GM12875 (cell line): ENCODE measurements around the gene GNG4.

Experiments
- H3K4me3 ChIP-seq: one replicate; pipeline ENCODE4 v1.5.1; 2011; ENCODE audit warnings: low read depth, low read length, control low read depth
- TF ChIP-seq, protein P1 (sequence below): IDR thresholded peaks from 2 replicates; pipeline ENCODE4 v1.5.1; 2011; ENCODE audit warnings: low read depth, mild to moderate bottlenecking, control low read depth, inconsistent platforms, low read length, moderate library complexity, borderline replicate concordance; ENCODE audit not compliant: insufficient read depth

Gene GNG4

DNA sequence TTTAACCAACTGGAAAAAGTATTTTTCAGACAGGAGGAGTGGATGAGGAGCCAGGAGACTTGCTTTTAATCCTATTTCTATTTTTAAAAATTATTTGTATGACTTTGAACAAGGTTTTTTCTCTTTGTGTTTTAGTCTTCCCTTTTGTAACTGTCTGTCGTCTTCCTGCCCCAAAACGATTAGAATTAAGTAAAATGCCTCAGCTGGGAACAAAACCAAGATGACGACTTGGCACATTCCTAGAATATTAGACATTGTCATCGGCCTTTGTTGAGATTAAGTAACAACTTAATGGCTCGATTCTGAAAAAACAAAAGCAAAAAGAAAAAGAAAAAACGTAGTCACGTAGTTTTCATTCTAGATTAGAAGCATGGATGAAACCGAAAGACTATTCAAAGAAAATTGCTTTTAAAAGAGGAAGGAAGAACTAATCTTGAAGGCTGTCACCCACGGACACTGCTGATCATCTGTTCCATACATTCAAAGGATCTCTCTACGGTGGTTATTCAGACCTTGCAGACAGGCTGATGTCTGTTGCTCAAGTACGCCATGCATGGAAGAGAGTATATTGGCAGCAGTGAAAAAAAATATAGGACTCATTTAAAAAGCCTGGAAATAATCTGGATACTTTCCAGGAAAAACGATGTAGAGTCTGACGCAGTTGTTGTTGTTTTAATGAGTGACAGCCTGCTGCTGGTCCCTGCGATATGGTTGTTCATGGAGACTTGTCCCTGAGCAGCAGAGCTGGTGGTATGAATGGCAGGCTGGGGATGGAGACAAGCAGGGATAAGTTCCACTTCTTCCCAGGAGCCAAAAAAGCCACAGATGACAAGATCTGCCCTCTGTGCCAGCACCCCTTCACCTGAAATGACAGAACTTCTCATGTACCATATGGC, 16.8 kb downstream of the GNG4 start:
- no peak overlapping the region for H3K4me3 ChIP-seq
- TF ChIP-seq, protein P1, sequence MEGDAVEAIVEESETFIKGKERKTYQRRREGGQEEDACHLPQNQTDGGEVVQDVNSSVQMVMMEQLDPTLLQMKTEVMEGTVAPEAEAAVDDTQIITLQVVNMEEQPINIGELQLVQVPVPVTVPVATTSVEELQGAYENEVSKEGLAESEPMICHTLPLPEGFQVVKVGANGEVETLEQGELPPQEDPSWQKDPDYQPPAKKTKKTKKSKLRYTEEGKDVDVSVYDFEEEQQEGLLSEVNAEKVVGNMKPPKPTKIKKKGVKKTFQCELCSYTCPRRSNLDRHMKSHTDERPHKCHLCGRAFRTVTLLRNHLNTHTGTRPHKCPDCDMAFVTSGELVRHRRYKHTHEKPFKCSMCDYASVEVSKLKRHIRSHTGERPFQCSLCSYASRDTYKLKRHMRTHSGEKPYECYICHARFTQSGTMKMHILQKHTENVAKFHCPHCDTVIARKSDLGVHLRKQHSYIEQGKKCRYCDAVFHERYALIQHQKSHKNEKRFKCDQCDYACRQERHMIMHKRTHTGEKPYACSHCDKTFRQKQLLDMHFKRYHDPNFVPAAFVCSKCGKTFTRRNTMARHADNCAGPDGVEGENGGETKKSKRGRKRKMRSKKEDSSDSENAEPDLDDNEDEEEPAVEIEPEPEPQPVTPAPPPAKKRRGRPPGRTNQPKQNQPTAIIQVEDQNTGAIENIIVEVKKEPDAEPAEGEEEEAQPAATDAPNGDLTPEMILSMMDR: no peak

DNA sequence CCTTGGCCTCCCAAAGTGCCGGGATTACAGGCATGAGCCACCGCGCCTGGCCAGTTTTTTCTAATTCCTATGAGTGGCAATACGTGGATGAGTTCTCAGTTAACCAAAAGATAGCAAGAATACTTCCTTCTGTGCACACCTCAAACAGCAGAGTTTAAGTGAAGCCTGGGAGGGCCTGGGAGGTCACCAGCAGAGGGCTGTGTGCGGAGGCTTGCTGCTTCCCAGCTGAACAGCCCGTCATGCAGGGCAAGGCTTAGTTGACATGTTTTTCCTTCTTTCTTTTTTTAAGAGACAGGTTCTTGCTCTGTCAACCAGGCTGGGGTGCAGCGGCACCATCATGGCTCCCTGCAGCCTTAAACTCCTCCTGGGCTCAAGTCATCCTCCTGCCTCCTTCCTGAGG, 17.8 kb downstream of the GNG4 start:
- H3K4me3 ChIP-seq: no peak overlapping the region
- TF ChIP-seq, protein P1: no peak

DNA sequence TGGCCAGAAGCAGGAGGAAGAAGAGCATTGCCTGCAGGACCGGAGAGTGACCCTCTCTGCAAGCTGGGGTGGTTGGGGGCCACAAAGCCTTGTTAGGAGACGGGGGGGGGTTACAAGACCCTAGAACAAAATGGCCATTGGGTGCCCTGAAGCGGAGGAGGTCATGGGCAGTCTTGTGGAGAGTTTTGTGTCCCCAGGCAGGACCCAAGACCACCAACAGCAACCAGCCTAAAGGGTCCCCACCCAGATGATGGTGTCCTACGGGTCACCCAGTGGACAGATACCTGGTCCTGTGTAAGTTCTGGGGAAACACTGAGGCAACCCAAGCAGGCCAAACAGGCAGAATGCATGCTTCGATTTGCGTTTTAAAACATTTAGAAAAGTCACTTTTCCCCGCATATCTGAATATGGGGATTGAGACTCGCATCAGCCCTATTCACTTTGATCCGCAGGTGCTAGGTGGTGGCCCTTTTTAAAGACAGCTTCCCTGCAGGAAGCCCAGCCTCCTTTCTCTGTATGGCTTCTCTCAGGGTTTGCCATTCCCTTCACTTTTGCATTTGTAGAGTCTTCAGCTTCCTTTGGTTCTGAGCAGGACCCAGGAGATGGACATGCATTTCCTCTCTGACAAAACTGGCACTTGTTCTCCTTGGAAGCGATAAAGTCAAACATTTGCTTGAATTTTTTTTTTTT, 21.1 kb downstream of the GNG4 start:
- TF ChIP-seq, protein P1: no peak
- no peak overlapping the region for H3K4me3 ChIP-seq

DNA sequence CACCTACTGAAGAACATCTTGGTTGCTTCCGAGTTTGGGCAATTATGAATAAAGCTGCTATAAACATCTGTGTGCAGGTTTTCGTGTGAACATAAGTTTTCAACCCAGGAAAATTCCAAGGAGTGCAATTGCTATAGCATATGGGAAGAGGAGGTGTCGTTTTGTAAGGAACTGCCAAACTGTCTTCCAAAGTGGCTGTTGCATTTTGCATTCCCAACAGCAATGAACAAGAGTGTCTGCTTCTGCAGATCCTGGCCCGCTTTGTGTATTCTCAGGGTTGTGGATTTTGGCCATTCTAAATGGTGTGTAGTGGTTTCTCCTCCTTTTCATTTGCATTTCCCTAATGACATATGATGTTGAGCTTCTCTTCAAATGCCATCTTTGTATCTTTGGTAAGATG, 23.8 kb downstream of the GNG4 start:
- TF ChIP-seq, protein P1: no peak
- no peak overlapping the region for H3K4me3 ChIP-seq

DNA sequence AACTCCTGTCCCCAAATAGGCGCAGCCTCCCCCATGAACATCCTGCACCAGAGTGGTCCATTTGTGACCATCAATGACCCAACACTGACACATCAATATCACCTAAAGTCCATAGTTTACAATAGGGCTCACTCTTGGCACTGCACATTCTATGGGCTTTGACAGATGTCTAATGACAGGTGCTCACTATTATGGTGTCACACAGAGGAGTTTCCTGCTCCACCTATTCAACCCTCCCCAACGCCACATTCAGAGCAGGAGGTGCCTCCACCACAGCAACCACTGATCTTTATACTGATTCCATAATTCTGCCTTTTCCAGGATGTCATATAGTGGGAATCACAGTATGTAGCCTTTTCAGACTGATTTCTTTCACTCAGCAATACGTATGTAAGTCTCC, 24.2 kb downstream of the GNG4 start:
- no peak overlapping the region for H3K4me3 ChIP-seq
- TF ChIP-seq, protein P1: no peak

DNA sequence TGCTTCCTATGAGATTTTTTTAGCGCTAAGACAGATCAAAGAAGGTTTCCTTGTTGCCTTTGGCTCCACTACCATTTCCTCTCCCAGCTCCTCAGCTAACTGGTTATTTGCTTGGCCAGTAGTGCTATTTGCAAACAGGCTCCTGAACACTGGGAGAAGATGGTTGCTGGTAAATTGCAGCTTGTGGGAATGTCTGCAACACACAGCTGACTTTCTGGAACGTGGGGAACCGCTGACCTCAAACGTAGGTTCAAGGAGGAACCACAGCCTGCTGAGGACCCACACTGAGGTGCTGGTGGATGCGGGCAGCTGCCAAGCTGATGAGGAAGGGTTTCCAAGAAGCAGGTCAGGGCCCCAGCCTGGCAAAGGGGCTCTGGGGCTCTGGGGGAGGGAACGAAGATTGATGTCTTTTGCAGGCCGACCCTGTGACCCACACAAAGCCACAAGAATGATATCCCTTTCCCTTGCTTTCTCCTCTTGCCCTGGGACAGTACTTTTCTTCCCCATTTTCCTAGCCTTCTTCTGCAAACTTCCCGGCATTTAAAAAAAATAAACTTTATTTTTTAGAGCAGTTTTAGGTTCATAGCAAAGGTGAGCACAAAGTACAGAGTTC, 24.8 kb downstream of the GNG4 start:
- TF ChIP-seq, protein P1: no peak
- no peak overlapping the region for H3K4me3 ChIP-seq
